Naive thymus-derived CD8-positive, alpha-beta T cell (primary cell): Measurements from ENCODE around the gene ANXA6. TPM values are rescaled to one million over a fixed set of nuclear protein-coding genes. Genes with fewer than 3 reads are reported as not detected.

Source experiments
- ATAC-seq, 2 donors: fragments of 150-1000 bp; cut with Tn5 transposase in 1 of 2; sonication (Bioruptor Pico), chemical (Tn5 transposase) in 1 of 2; 1 replicate in 1 of 2; 2 replicates in 1 of 2; pipeline ENCODE4 v1.10.0; 2021; ENCODE audit warnings: mild to moderate bottlenecking in 2 of 2, moderate library complexity in 2 of 2
- POLR2A ChIA-PET: fragments of 350-600 bp; sonication (Branson Sonifier 250); formaldehyde crosslinking; loops from one replicate; lab custom pipeline; 2021; ENCODE audit warnings: antibody characterized with exemption; lab: Charles Lee
- DNase-seq, 10 donors: peaks; one replicate each; pipeline versions ENCODE4 v3.0.0 to v3.0.0-alpha.2; 2020 to 2022
- H3K27ac Mint-ChIP-seq, 10 donors: one replicate each; pipeline ENCODE4 v1.8.0; 2020 to 2022; ENCODE audit warnings: mild to moderate bottlenecking in 10 of 10, mixed read lengths in 10 of 10, moderate library complexity in 4 of 10, inconsistent platforms in 1 of 10
- H3K27me3 Mint-ChIP-seq, 5 donors: one replicate each; pipeline ENCODE4 v1.8.0; 2021 to 2022; ENCODE audit warnings: mixed read lengths in 5 of 5
- H3K36me3 Mint-ChIP-seq, 3 donors: one replicate each; pipeline ENCODE4 v1.8.0; 2020 to 2022; ENCODE audit warnings: mixed read lengths in 3 of 3, mild to moderate bottlenecking in 2 of 3, inconsistent platforms in 1 of 3
- H3K4me1 Mint-ChIP-seq, 4 donors: one replicate each; pipeline ENCODE4 v1.8.0; 2021 to 2022; ENCODE audit warnings: mixed read lengths in 4 of 4
- H3K4me3 Mint-ChIP-seq, 10 donors: one replicate each; pipeline ENCODE4 v1.8.0; 2020 to 2022; ENCODE audit warnings: mild to moderate bottlenecking in 10 of 10, mixed read lengths in 10 of 10, moderate library complexity in 6 of 10, inconsistent platforms in 1 of 10
- H3K9me3 Mint-ChIP-seq, 9 donors: one replicate each; pipeline ENCODE4 v1.8.0; 2020 to 2022; ENCODE audit warnings: mixed read lengths in 9 of 9, mild to moderate bottlenecking in 3 of 9, inconsistent platforms in 1 of 9, moderate library complexity in 1 of 9
- polyA plus RNA-seq, 3 donors: library from polyadenylated mRNA; unstranded; fragments of 300-500 nt; fragmentation: Illumina TruSeq; gene quantifications; one replicate each; pipeline ENCODE4 v1.2.3, GENCODE V29; 2021
- total RNA-seq, 8 experiments: library from RNA in 2 of 8; stranded (reverse) in 2 of 8; gene quantifications; one replicate each; pipeline ENCODE4 v1.2.3 and lab custom pipeline; 2021 to 2026

ANXA6 gene
- total and polyA plus RNA-seq, 5 experiments from 2014 or later: 242 to 359 (median 318) TPM

GRCh38 chr5:151125421-151125820, 32.2 kb downstream of the ANXA6 start:
- H3K9me3 Mint-ChIP-seq: no peaks in the 10 kb centered on the region
- peaks cover 7 to 89% (median 29%) of the 10 kb centered on the region in 3 donors for H3K36me3 Mint-ChIP-seq
- DNase-seq (peak in 6 of 10 donors; percentile 16 to 59 (median 40)), ATAC-seq (peak; percentile 59 to 79)
- H3K27ac Mint-ChIP-seq: peak overlapping the region; percentile 67 to 98 (median 95)
- peak overlapping the region; percentile 27 to 84 (median 67) for H3K4me3 Mint-ChIP-seq
- POLR2A ChIA-PET: interaction anchor here (0.7 to 8.5 kb wide), 20 partner anchors 8 to 425 kb away, joined by 3 to 88 read pairs (median 6); partner anchors contain the start of genes ANXA6 and TNIP1
- peaks cover 30 to 67% (median 61%) of the 10 kb centered on the region in 4 donors for H3K4me1 Mint-ChIP-seq
- H3K27me3 Mint-ChIP-seq: no peaks in the 10 kb centered on the region

- Mint-ChIP-seq H3K9me3 (no peaks in the 10 kb centered on the region), H3K27me3 (no peaks in the 10 kb centered on the region), H3K27ac (peak overlapping the region; percentile 89 to 98 (median 96)), H3K4me1 (peaks cover 29 to 59% (median 53%) of the 10 kb centered on the region in 4 donors), H3K4me3 (peak overlapping the region; percentile 47 to 97 (median 72)), H3K36me3 (peaks cover 12 to 89% (median 40%) of the 10 kb centered on the region in 3 donors)
- ATAC-seq (peak; percentile 67 to 80), DNase-seq (peak; percentile 16 to 75 (median 42))
- POLR2A ChIA-PET: interaction anchor here (0.7 to 4.1 kb wide), 11 partner anchors 18 to 105 kb away, joined by 3 to 39 read pairs (median 4); partner anchors contain the start of genes ANXA6 and TNIP1
These were observed 33.5 kb downstream of the ANXA6 start for GRCh38 chr5:151123897-151124751.

GRCh38 chr5:151122828-151123227, 34.8 kb downstream of the ANXA6 start:
- Mint-ChIP-seq H3K4me3 (no peak overlapping the region), H3K36me3 (peaks cover 12 to 88% (median 39%) of the 10 kb centered on the region in 3 donors), H3K4me1 (peaks cover 26 to 52% (median 43%) of the 10 kb centered on the region in 4 donors), H3K27me3 (no peaks in the 10 kb centered on the region), H3K27ac (peak overlapping the region in 8 of 10 donors; percentile 64 to 98 (median 78)), H3K9me3 (no peaks in the 10 kb centered on the region)
- POLR2A ChIA-PET: interaction anchor here (0.8 to 1.8 kb wide), 4 partner anchors 9 to 117 kb away, joined by 3 to 4 read pairs (median 3); no protein-coding TSS in a partner anchor
- no peak for DNase-seq
- ATAC-seq: no peak

DNA sequence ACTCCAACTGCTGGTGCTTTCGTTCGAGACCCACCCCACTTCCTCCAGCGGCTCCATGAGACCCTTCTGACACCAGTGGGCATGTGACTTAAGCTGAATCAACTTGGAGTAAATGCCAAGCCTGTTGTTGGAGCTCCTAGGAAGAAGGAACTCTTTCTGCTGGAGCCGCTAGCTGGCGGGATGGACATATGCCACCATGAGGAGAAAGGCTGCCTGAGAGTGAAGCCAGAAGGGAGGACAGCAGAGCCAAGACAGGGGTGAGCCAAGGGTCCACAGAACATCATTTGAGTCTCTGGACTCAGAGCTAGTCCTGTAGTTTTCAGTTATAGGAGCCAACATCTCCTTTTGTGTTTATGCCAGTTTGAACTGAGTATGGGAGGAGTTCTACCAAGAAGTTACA, 35.9 kb downstream of the ANXA6 start:
- H3K36me3 Mint-ChIP-seq: peaks cover 4 to 90% (median 34%) of the 10 kb centered on the region in 3 donors
- peaks cover 22 to 43% (median 36%) of the 10 kb centered on the region in 4 donors for H3K4me1 Mint-ChIP-seq
- ATAC-seq (no peak), DNase-seq (no peak)
- H3K27ac Mint-ChIP-seq: peak overlapping the region in 9 of 10 donors; percentile 41 to 89 (median 76)
- H3K27me3 Mint-ChIP-seq: no peaks in the 10 kb centered on the region
- no peak overlapping the region for H3K4me3 Mint-ChIP-seq
- H3K9me3 Mint-ChIP-seq: no peaks in the 10 kb centered on the region
- POLR2A ChIA-PET: interaction anchor here (0.6 kb wide), 1 partner anchor 152 kb away, joined by 5 read pairs; no protein-coding TSS in a partner anchor

DNA sequence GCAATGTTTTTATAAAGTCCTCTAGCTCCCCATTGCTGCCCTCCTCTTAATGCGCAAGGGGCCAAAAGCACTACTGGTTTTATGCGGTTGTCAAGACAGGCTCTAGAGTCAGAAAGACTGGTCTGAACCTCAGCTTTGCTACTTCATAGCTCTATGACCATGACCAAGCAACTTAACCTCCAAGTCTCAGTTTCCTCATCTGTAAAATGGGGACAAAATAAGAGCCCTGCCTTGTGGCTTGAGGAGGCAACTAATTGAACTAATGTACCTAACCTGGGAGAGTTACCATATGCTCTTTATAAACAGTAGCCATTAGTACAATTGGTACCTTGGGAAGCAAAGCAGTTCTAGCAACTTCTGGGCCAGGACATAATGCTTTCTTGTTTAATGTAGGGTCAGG, 36.5 kb downstream of the ANXA6 start:
- peaks cover 4 to 90% (median 31%) of the 10 kb centered on the region in 3 donors for H3K36me3 Mint-ChIP-seq
- H3K27me3 Mint-ChIP-seq: no peaks in the 10 kb centered on the region
- DNase-seq (no peak), ATAC-seq (no peak)
- H3K9me3 Mint-ChIP-seq: no peaks in the 10 kb centered on the region
- peaks cover 20 to 38% (median 31%) of the 10 kb centered on the region in 4 donors for H3K4me1 Mint-ChIP-seq
- H3K4me3 Mint-ChIP-seq: no peak overlapping the region
- POLR2A ChIA-PET: interaction anchor here (0.6 kb wide), 1 partner anchor 153 kb away, joined by 5 read pairs; no protein-coding TSS in a partner anchor
- H3K27ac Mint-ChIP-seq: peak overlapping the region in 9 of 10 donors; percentile 41 to 88 (median 73)

- no peaks in the 10 kb centered on the region for H3K9me3 Mint-ChIP-seq
- peak overlapping the region in 9 of 10 donors; percentile 50 to 87 (median 80) for H3K27ac Mint-ChIP-seq
- H3K36me3 Mint-ChIP-seq: peaks cover 4 to 88% (median 23%) of the 10 kb centered on the region in 3 donors
- ATAC-seq: no peak
- POLR2A ChIA-PET: interaction anchor here (0.9 kb wide), 1 partner anchor 48 kb away, joined by 3 read pairs; no protein-coding TSS in a partner anchor
- no peaks in the 10 kb centered on the region for H3K27me3 Mint-ChIP-seq
- peaks cover 10 to 28% (median 19%) of the 10 kb centered on the region in 4 donors for H3K4me1 Mint-ChIP-seq
- no peak for DNase-seq
- no peak overlapping the region for H3K4me3 Mint-ChIP-seq
These were observed 38.5 kb downstream of the ANXA6 start for GRCh38 chr5:151118913-151119575.

GRCh38 chr5:151115272-151115905, 42.2 kb downstream of the ANXA6 start:
- no peaks in the 10 kb centered on the region for H3K27me3 Mint-ChIP-seq
- no peak overlapping the region for H3K4me3 Mint-ChIP-seq
- ATAC-seq: peak; percentile 68 to 93
- POLR2A ChIA-PET: interaction anchor here (0.7 to 2.3 kb wide), 13 partner anchors 11 to 168 kb away, joined by 3 to 14 read pairs (median 3); partner anchors contain the start of gene ANXA6
- peaks cover 7 to 17% (median 12%) of the 10 kb centered on the region in 4 donors for H3K4me1 Mint-ChIP-seq
- H3K9me3 Mint-ChIP-seq: no peaks in the 10 kb centered on the region
- DNase-seq: peak; percentile 48 to 82 (median 64)
- H3K27ac Mint-ChIP-seq: peak overlapping the region in 7 of 10 donors; percentile 37 to 53 (median 44)
- peaks cover 4 to 90% (median 16%) of the 10 kb centered on the region in 3 donors for H3K36me3 Mint-ChIP-seq

DNA sequence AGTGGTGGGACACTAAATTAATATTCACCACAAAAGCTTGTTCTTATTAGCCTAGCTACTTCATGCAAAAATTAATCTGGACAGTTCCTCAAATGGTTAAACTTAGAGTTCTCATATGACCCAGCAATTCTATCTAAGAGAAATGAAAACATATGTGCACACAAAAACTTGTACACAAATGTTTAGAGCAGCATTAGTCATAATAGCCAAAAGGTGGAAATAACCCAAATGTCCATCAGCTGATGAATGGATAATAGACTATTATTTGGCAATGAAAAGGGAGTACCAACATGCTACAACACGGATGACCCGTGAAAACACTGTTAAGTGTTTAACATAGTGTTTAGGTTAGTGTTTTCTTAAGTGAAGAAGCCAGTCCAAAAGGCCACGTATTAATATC, 43.9 kb downstream of the ANXA6 start:
- no peak for DNase-seq
- H3K27me3 Mint-ChIP-seq: no peaks in the 10 kb centered on the region
- H3K4me1 Mint-ChIP-seq: peaks cover 5 to 17% (median 11%) of the 10 kb centered on the region in 4 donors
- H3K36me3 Mint-ChIP-seq: peaks cover 0 to 90% (median 11%) of the 10 kb centered on the region in 3 donors
- no peaks in the 10 kb centered on the region for H3K9me3 Mint-ChIP-seq
- ATAC-seq: no peak
- POLR2A ChIA-PET: interaction anchor here (0.6 to 1.3 kb wide), 4 partner anchors 18 to 335 kb away, joined by 3 to 5 read pairs (median 3); partner anchors contain the start of gene SMIM3
- H3K4me3 Mint-ChIP-seq: no peak overlapping the region
- H3K27ac Mint-ChIP-seq: peak overlapping the region in 5 of 10 donors; percentile 5 to 45 (median 38)

DNA sequence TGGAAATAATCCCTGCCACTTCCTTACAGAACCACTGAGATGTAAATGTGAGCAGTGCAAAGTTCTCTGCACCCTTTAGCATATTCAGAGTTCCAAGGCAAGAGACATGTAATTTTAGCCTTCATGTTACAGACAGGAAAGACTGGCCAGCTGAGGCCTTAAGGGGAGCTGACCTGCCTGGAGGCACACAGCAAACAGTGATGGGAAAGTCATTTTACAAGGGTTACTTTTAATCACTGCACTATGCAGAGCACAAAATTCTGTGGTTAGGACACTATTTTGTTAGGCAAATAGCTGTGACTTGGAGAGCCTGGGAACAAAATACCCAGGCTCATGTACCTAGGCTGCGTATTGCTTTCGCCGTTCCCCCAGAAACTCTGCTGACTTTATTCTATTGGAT, 46.6 kb downstream of the ANXA6 start:
- H3K36me3 Mint-ChIP-seq: peaks cover 0 to 89% (median 29%) of the 10 kb centered on the region in 3 donors
- DNase-seq (no peak), ATAC-seq (no peak)
- H3K4me1 Mint-ChIP-seq: peaks cover 4 to 18% (median 8%) of the 10 kb centered on the region in 4 donors
- no peak overlapping the region for H3K4me3 Mint-ChIP-seq
- no peaks in the 10 kb centered on the region for H3K27me3 Mint-ChIP-seq
- no peaks in the 10 kb centered on the region for H3K9me3 Mint-ChIP-seq
- POLR2A ChIA-PET: interaction anchor here (3.3 kb wide), 1 partner anchor 30 kb away, joined by 12 read pairs; the partner anchor contains the start of gene TNIP1
- peak overlapping the region in 1 of 10 donors; percentile 23 for H3K27ac Mint-ChIP-seq

- peak overlapping the region in 7 of 10 donors; percentile 23 to 80 (median 51) for H3K27ac Mint-ChIP-seq
- H3K9me3 Mint-ChIP-seq: no peaks in the 10 kb centered on the region
- H3K36me3 Mint-ChIP-seq: peaks cover 0 to 89% (median 32%) of the 10 kb centered on the region in 3 donors
- no peak for ATAC-seq
- POLR2A ChIA-PET: interaction anchor here (0.6 to 3.3 kb wide), 2 partner anchors 29 to 133 kb away, joined by 4 to 12 read pairs; partner anchors contain the start of gene TNIP1
- no peaks in the 10 kb centered on the region for H3K27me3 Mint-ChIP-seq
- H3K4me3 Mint-ChIP-seq: no peak overlapping the region
- peaks cover 2 to 13% (median 4%) of the 10 kb centered on the region in 4 donors for H3K4me1 Mint-ChIP-seq
- DNase-seq: no peak
These were observed 47.4 kb downstream of the ANXA6 start for GRCh38 chr5:151110122-151110681.

DNA sequence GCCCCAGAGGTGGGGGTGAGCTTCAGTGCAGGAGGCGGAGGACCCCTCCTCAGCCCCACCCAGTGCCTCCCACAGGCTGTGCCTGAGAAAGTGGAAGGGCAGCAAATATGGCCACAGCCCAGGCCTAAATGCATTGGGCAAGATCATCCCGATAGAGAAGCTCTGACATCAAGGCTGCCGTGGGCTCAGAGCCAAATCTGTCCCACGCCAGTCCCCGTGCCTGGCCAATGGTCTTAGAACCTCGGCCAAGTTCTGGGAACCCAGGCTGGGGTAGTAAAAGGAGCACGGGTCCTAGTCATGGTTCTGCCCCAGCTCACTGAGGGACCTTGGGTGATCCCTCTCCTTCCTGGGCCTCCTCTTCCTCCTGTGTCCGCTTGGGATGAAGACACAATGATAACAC, 49.0 kb downstream of the ANXA6 start:
- H3K27ac Mint-ChIP-seq: peak overlapping the region in 5 of 10 donors; percentile 1 to 64 (median 43)
- no peaks in the 10 kb centered on the region for H3K27me3 Mint-ChIP-seq

More for the DNA sequence above, 49.0 kb downstream of the ANXA6 start:
- DNase-seq (no peak), ATAC-seq (no peak)
- POLR2A ChIA-PET: interaction anchor here (3.3 kb wide), 1 partner anchor 28 kb away, joined by 12 read pairs; the partner anchor contains the start of gene TNIP1
- H3K4me3 Mint-ChIP-seq: no peak overlapping the region
- H3K36me3 Mint-ChIP-seq: peaks cover 0 to 93% (median 33%) of the 10 kb centered on the region in 3 donors
- H3K4me1 Mint-ChIP-seq: peaks cover 0 to 6% (median 3%) of the 10 kb centered on the region in 4 donors
- H3K9me3 Mint-ChIP-seq: no peaks in the 10 kb centered on the region
